Caco-2 (cell line): ENCODE results near the gene KBTBD8. TPM values are rescaled to one million over a fixed set of nuclear protein-coding genes. Genes with fewer than 3 reads are reported as not detected.

Experiments
- BruUV-seq: library from RNA; stranded (reverse); fragments of 400-500 nt; replicated peaks from 2 replicates; lab custom pipeline; 2021; lab: Mats Ljungman, UMichigan
- CTCF ChIA-PET: fragments of 300-600 bp; sonication (Branson Sonifier 250); formaldehyde crosslinking; loops from one replicate; lab custom pipeline; 2022; ENCODE audit warnings: antibody characterized with exemption; lab: Charles Lee
- POLR2A ChIA-PET: fragments of 300-600 bp; sonication (Branson Sonifier 250); formaldehyde crosslinking; loops from one replicate; lab custom pipeline; 2022; ENCODE audit warnings: antibody characterized with exemption; lab: Charles Lee
- DNase-seq, 2 experiments: peaks; one replicate each; pipeline versions ENCODE4 v3.0.0 to v3.0.0-alpha.2; 2020 to 2022
- H3K27me3 ChIP-seq: replicated peaks from 2 replicates; pipeline ENCODE4 v1.6.0; 2011; ENCODE audit warnings: low read length; ENCODE audit not compliant: control insufficient read depth, insufficient read depth
- H3K36me3 ChIP-seq: 2 replicates; pipeline ENCODE4 v1.5.1; 2011; ENCODE audit warnings: low read length; ENCODE audit not compliant: control insufficient read depth, insufficient read depth
- H3K4me1 ChIP-seq: fragments of 250-450 bp; sonication (Bioruptor Pico); 2 replicates; pipeline ENCODE4 v1.5.1; 2020; ENCODE audit warnings: mild to moderate bottlenecking
- H3K4me3 ChIP-seq: 2 replicates; pipeline ENCODE4 v1.5.1; 2011; ENCODE audit warnings: low read depth, mild to moderate bottlenecking, control low read depth, low read length
- H3K9me3 ChIP-seq: fragments of 250-450 bp; sonication (Bioruptor Pico); 2 replicates; pipeline ENCODE4 v1.5.1; 2020; ENCODE audit warnings: mild to moderate bottlenecking, moderate library complexity
- H3K27ac Mint-ChIP-seq: one replicate; pipeline ENCODE4 v1.8.0; 2022; ENCODE audit warnings: mixed read lengths; ENCODE audit not compliant: unreplicated experiment
- H3K27me3 Mint-ChIP-seq: one replicate; pipeline ENCODE4 v1.8.0; 2022; ENCODE audit warnings: mixed read lengths; ENCODE audit not compliant: insufficient read depth, unreplicated experiment
- H3K36me3 Mint-ChIP-seq: one replicate; pipeline ENCODE4 v1.8.0; 2022; ENCODE audit warnings: mild to moderate bottlenecking, mixed read lengths; ENCODE audit not compliant: insufficient read depth, unreplicated experiment
- H3K4me1 Mint-ChIP-seq: one replicate; pipeline ENCODE4 v1.8.0; 2022; ENCODE audit warnings: low read depth, mixed read lengths; ENCODE audit not compliant: unreplicated experiment
- H3K4me3 Mint-ChIP-seq: one replicate; pipeline ENCODE4 v1.8.0; 2022; ENCODE audit warnings: mild to moderate bottlenecking, moderate library complexity, mixed read lengths; ENCODE audit not compliant: unreplicated experiment
- H3K9me3 Mint-ChIP-seq: one replicate; pipeline ENCODE4 v1.8.0; 2022; ENCODE audit warnings: mixed read lengths; ENCODE audit not compliant: unreplicated experiment
- CTCF ChIP-seq, 2 experiments: fragments of 200-600 bp in 1 of 2; IDR thresholded peaks; 1 replicate in 1 of 2; 2 replicates in 1 of 2; pipeline versions ENCODE4 v1.5.1 to v1.8.0; 2011 to 2022; ENCODE audit warnings: antibody characterized with exemption in 1 of 2, control low read depth in 1 of 2, inconsistent platforms in 1 of 2, low read depth in 1 of 2, low read length in 1 of 2, mild to moderate bottlenecking in 1 of 2, moderate library complexity in 1 of 2; ENCODE audit not compliant: insufficient read depth in 1 of 2, severe bottlenecking in 1 of 2, unreplicated experiment in 1 of 2
- intact Hi-C: fragments of 100-400 bp; cut with micrococcal nuclease; formaldehyde crosslinking; loops from one replicate; pipeline ENCODE4 v1.10.0; 2022; ENCODE audit not compliant: unreplicated experiment
- total RNA-seq: library from RNA; stranded (reverse); gene quantifications from 2 replicates; pipeline ENCODE4 v1.2.3, GENCODE V29; 2022

Gene KBTBD8
- total RNA-seq, 1 experiment from 2014 or later: 6.8 TPM

GRCh38 chr3:67011414-67012131 is 13.5 kb downstream of the KBTBD8 start:
- Mint-ChIP-seq H3K4me1 (peaks cover 18% of the 10 kb centered on the region), H3K27me3 (no peaks in the 10 kb centered on the region), H3K36me3 (no peaks in the 10 kb centered on the region), H3K4me3 (no peak overlapping the region), H3K9me3 (no peaks in the 10 kb centered on the region), H3K27ac (no peak overlapping the region)
- H3K27me3 ChIP-seq: no peaks in the 10 kb centered on the region
- no peak overlapping the region for H3K4me3 ChIP-seq
- no peaks in the 10 kb centered on the region for H3K36me3 ChIP-seq
- no peak for TF ChIP-seq CTCF (IDR thresholded peaks at IDR 0.05; ENCODE audit: insufficient read depth in 1 of 2, low read depth in 1 of 2, low read length in 1 of 2, severe bottlenecking in 1 of 2, unreplicated experiment in 1 of 2)
- no peak for DNase-seq
- no peaks in the 10 kb centered on the region for H3K9me3 ChIP-seq
- intact Hi-C loops: loop anchor here (1.0 kb wide), 1 partner anchor 19 kb away; no protein-coding TSS in a partner anchor
- BruUV-seq: no TSS peak
- peaks cover 14% of the 10 kb centered on the region for H3K4me1 ChIP-seq
- CTCF ChIA-PET: no interaction called here
- POLR2A ChIA-PET: no interaction called here

GRCh38 chr3:67012564-67012963 is 14.5 kb downstream of the KBTBD8 start:
- ChIA-PET CTCF (no interaction called here), POLR2A (no interaction called here)
- intact Hi-C loops: loop anchor here (1.0 kb wide), 1 partner anchor 18 kb away; no protein-coding TSS in a partner anchor
- no peaks in the 10 kb centered on the region for H3K36me3 ChIP-seq
- no peaks in the 10 kb centered on the region for H3K27me3 ChIP-seq
- H3K4me1 Mint-ChIP-seq: peaks cover 28% of the 10 kb centered on the region
- no peak for TF ChIP-seq CTCF (IDR thresholded peaks at IDR 0.05; ENCODE audit: insufficient read depth in 1 of 2, low read depth in 1 of 2, low read length in 1 of 2, severe bottlenecking in 1 of 2, unreplicated experiment in 1 of 2)
- H3K27me3 Mint-ChIP-seq: no peaks in the 10 kb centered on the region
- peaks cover 24% of the 10 kb centered on the region for H3K4me1 ChIP-seq
- no peak for DNase-seq
- no peaks in the 10 kb centered on the region for H3K9me3 Mint-ChIP-seq
- H3K27ac Mint-ChIP-seq: no peak overlapping the region
- H3K4me3 Mint-ChIP-seq: no peak overlapping the region
- BruUV-seq: no TSS peak
- H3K4me3 ChIP-seq: no peak overlapping the region
- no peaks in the 10 kb centered on the region for H3K36me3 Mint-ChIP-seq
- no peaks in the 10 kb centered on the region for H3K9me3 ChIP-seq

GRCh38 chr3:67015702-67016484 is 17.8 kb downstream of the KBTBD8 start:
- Histone ChIP-seq H3K9me3 (no peaks in the 10 kb centered on the region), H3K4me1 (peaks cover 32% of the 10 kb centered on the region), H3K27me3 (no peaks in the 10 kb centered on the region), H3K4me3 (no peak overlapping the region), H3K36me3 (no peaks in the 10 kb centered on the region)
- no peaks in the 10 kb centered on the region for H3K9me3 Mint-ChIP-seq
- peaks cover 35% of the 10 kb centered on the region for H3K4me1 Mint-ChIP-seq
- intact Hi-C loops: loop anchor here (2.0 kb wide), 1 partner anchor 17 kb away; no protein-coding TSS in a partner anchor
- TF ChIP-seq CTCF (IDR thresholded peaks at IDR 0.05; ENCODE audit: insufficient read depth in 1 of 2, low read depth in 1 of 2, low read length in 1 of 2, severe bottlenecking in 1 of 2, unreplicated experiment in 1 of 2): no peak
- no peaks in the 10 kb centered on the region for H3K27me3 Mint-ChIP-seq
- BruUV-seq: no TSS peak
- peak overlapping the region; percentile 9 for H3K27ac Mint-ChIP-seq
- DNase-seq: no peak
- POLR2A ChIA-PET: no interaction called here
- CTCF ChIA-PET: no interaction called here
- no peak overlapping the region for H3K4me3 Mint-ChIP-seq
- no peaks in the 10 kb centered on the region for H3K36me3 Mint-ChIP-seq
